ENCODE results near the gene MAPK4.

DNA sequence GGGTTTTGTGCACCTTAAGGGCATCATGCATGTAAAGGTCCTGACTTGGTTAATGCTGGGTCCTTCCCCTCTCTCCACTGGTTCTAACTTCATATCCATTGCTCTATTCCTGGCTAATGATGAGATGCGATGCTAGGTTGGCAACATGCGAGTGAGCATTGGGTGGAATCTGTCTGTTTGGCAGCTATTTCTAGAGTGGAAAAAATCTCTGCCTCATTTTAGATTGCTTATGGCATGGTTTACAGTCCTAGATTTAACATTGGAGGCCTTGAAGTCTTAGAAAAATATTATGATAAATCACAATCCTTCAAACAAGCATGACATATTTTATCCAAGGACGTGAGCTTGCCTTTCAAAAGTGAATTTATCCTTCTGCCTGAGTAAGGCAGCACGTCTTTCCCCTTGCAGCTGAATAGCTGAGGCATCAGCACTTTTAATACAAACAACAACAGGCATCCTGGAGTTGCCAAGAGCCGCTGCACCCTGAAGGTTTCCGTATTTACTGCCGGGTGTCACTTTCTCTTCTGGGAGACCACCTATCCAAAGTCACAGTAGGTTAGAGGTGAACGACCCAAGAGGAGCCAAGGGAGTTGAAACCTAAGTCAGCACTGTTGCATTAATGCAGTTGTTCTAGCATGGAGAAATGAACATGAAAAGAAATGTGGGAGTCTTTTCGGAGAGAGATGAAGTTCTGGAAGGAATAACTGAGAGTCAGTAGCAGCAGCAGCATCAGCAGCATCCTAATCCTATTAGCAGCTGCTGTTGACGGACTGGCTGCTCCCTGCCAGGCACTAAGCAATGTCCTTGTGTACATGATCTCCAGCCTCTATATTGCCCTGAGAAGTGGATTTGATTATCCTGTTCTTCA lies 78.4 kb downstream of the MAPK4 start:
- TF ChIP-seq POLR2A (IDR thresholded peaks at IDR 0.05), result no peak
- no peak for TF ChIP-seq CTCF (IDR thresholded peaks at IDR 0.05)

Measured in testis (tissue), 2 donors.